PC-3 (cell line): ENCODE data around the gene USF1.

ENCODE experiments used
- CTCF ChIP-seq: fragments of 300-600 bp; sonication (generic); conservative IDR thresholded peaks from 2 replicates; pipeline ENCODE4 v1.5.1; 2017; ENCODE audit warnings: antibody characterized with exemption, low read depth, mild to moderate bottlenecking, low read length
- EZH2 ChIP-seq: fragments of 300-600 bp; sonication (generic); IDR thresholded peaks from one replicate; pipeline ENCODE4 v1.6.1; 2017; ENCODE audit warnings: antibody characterized with exemption, mild to moderate bottlenecking, low read length; ENCODE audit not compliant: unreplicated experiment
- EZH2phosphoT487 ChIP-seq: fragments of 300-600 bp; sonication (generic); IDR thresholded peaks from 2 replicates; pipeline ENCODE4 v1.6.1; 2018; ENCODE audit warnings: mild to moderate bottlenecking, antibody characterized with exemption, low read length, borderline replicate concordance

DNA sequence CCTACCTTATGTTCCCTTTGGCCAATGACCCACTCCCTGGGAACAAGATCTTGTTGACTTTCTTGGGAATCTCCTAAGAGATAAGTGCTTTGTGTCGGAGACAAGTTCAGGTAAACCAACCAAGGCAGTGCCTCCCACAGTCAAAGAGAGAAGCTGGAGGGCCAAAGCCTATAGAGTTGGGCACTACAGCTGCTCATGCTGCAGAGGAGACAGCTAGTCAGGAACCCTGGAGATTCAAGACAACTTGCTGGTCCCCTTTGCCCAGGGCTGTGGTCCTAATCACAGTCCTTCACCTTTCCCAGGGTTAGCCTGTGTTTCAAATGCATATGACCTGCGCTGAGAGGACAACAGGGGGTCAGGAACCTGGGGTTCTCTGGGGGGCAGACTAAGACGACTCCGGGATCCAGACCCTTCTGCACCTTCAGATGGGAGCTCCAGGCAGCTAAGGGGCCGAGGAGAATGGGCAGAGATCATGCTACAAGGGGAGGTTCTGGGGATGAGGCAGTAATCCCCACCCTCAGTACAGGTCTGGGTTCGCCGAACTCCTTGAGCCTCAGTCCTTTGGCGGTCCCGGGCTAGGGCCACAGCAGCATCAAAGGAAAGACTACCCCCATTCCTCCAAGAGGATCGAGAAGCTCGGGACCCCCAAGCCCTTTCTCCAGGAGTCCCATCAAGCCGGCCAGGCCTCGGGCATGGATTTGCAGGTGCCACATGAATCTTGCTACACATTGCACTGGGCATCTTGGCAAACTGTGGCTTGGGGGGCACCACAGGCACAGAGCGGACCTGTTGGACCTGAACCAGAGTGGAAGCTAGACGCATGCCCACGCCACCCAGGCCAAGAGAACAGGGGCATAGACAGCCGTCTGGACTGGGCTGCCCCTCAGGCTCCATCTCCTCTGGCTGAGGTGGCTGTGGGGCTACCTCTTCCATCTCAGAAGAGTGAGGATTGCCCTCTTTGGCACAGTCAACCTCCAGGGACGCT, 2.0 kb upstream of the USF1 start:
- TF ChIP-seq CTCF: no peak
- TF ChIP-seq EZH2: no peak
- no peak for TF ChIP-seq EZH2phosphoT487
